Measurements from ENCODE around the gene LPAR3.

- TF ChIP-seq CTCF (conservative IDR thresholded peaks at IDR 0.05; ENCODE audit: low read depth, low read length): no peak
- no peak for TF ChIP-seq EZH2phosphoT487 (IDR thresholded peaks at IDR 0.05; ENCODE audit: borderline replicate concordance, low read length)
- TF ChIP-seq EZH2 (IDR thresholded peaks at IDR 0.05; ENCODE audit: low read length, unreplicated experiment): no peak
Measured at GRCh38 chr1:84928979-84929378, 36.0 kb upstream of the LPAR3 start.

Data from PC-3 (cell line).